Osteocyte (in vitro differentiated cells): ENCODE measurements around the gene GNAI1. TPM values are rescaled to one million over a fixed set of nuclear protein-coding genes. Genes with fewer than 3 reads are reported as not detected.

Experiments
- DNase-seq: peaks from one replicate; pipeline ENCODE4 v3.0.0; 2021; ENCODE audit warnings: mixed read lengths; ENCODE audit not compliant: unreplicated experiment; ENCODE audit errors: extremely low spot score
- H3K27ac Mint-ChIP-seq: one replicate; pipeline ENCODE4 v1.8.0; 2021; ENCODE audit warnings: mild to moderate bottlenecking, mixed read lengths; ENCODE audit not compliant: unreplicated experiment
- H3K27me3 Mint-ChIP-seq: one replicate; pipeline ENCODE4 v1.8.0; 2021; ENCODE audit warnings: mixed read lengths; ENCODE audit not compliant: unreplicated experiment
- H3K36me3 Mint-ChIP-seq: one replicate; pipeline ENCODE4 v1.8.0; 2021; ENCODE audit warnings: mixed read lengths; ENCODE audit not compliant: unreplicated experiment
- H3K4me1 Mint-ChIP-seq: one replicate; pipeline ENCODE4 v1.8.0; 2021; ENCODE audit warnings: mixed read lengths; ENCODE audit not compliant: unreplicated experiment
- H3K4me3 Mint-ChIP-seq: one replicate; pipeline ENCODE4 v1.8.0; 2021; ENCODE audit warnings: mild to moderate bottlenecking, moderate library complexity, mixed read lengths; ENCODE audit not compliant: unreplicated experiment
- H3K9me3 Mint-ChIP-seq: one replicate; pipeline ENCODE4 v1.8.0; 2021; ENCODE audit warnings: mixed read lengths; ENCODE audit not compliant: unreplicated experiment
- total RNA-seq: library from RNA; stranded (reverse); gene quantifications from 2 replicates; pipeline ENCODE4 v1.2.1, GENCODE V29; 2021
- TF ChIP-seq, protein P1 (sequence below): fragments of 200-600 bp; sonication (generic); IDR thresholded peaks from 2 replicates; pipeline ENCODE4 v1.5.0; 2021; ENCODE audit warnings: antibody characterized with exemption, mild to moderate bottlenecking, moderate library complexity

The GNAI1 gene
- total RNA-seq, 1 donor from 2014 or later = 44.4 TPM

DNA sequence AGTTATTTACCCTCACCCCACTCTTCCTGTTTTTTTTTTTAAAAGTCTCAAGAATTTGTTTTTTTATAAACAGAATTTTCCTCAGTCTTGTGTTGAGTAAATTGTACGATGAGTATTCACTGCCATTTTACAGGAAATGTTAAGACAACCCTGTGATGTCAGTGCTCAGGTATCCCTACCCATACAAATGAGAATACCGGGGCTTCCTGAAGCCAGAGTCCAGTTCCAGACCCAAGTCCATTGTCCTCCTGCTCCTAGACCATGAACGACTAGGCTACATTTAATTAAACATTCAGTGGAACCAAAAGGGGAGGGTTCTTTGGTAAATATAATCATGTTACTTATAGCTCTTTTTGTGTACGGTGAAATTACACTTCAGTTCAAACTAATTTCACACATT lies 79.2 kb downstream of the GNAI1 start:
- DNase-seq = no peak
- Mint-ChIP-seq H3K36me3 (peaks cover 26% of the 10 kb centered on the region), H3K27ac (no peak overlapping the region), H3K9me3 (no peaks in the 10 kb centered on the region), H3K4me1 (peaks cover 18% of the 10 kb centered on the region), H3K27me3 (no peaks in the 10 kb centered on the region), H3K4me3 (no peak overlapping the region)
- TF ChIP-seq, protein P1, sequence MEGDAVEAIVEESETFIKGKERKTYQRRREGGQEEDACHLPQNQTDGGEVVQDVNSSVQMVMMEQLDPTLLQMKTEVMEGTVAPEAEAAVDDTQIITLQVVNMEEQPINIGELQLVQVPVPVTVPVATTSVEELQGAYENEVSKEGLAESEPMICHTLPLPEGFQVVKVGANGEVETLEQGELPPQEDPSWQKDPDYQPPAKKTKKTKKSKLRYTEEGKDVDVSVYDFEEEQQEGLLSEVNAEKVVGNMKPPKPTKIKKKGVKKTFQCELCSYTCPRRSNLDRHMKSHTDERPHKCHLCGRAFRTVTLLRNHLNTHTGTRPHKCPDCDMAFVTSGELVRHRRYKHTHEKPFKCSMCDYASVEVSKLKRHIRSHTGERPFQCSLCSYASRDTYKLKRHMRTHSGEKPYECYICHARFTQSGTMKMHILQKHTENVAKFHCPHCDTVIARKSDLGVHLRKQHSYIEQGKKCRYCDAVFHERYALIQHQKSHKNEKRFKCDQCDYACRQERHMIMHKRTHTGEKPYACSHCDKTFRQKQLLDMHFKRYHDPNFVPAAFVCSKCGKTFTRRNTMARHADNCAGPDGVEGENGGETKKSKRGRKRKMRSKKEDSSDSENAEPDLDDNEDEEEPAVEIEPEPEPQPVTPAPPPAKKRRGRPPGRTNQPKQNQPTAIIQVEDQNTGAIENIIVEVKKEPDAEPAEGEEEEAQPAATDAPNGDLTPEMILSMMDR = no peak

DNA sequence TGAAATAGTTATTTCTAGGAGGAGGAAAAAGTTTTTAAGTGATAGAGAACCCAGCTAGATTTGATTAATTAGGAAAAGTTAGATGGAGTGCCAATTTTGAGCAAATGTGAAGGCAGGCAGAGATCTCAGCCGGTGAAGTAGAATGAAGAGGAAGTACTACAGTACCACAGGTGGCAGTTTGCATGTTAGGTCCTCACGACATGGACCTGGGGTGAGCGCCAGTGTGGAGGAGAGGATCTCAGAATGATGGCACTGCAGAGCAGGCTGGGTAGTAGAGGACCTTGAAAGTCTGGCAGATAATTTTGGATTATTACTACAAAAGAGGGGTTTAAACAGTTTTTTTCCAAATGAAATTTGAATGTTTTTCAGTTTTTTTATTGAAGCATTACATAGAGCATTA lies 81.1 kb downstream of the GNAI1 start:
- no peaks in the 10 kb centered on the region for H3K9me3 Mint-ChIP-seq
- DNase-seq = no peak
- H3K27me3 Mint-ChIP-seq = no peaks in the 10 kb centered on the region
- H3K27ac Mint-ChIP-seq = no peak overlapping the region
- H3K4me3 Mint-ChIP-seq = no peak overlapping the region
- peaks cover 13% of the 10 kb centered on the region for H3K4me1 Mint-ChIP-seq
- TF ChIP-seq, protein P1 = no peak
- H3K36me3 Mint-ChIP-seq = peaks cover 36% of the 10 kb centered on the region

DNA sequence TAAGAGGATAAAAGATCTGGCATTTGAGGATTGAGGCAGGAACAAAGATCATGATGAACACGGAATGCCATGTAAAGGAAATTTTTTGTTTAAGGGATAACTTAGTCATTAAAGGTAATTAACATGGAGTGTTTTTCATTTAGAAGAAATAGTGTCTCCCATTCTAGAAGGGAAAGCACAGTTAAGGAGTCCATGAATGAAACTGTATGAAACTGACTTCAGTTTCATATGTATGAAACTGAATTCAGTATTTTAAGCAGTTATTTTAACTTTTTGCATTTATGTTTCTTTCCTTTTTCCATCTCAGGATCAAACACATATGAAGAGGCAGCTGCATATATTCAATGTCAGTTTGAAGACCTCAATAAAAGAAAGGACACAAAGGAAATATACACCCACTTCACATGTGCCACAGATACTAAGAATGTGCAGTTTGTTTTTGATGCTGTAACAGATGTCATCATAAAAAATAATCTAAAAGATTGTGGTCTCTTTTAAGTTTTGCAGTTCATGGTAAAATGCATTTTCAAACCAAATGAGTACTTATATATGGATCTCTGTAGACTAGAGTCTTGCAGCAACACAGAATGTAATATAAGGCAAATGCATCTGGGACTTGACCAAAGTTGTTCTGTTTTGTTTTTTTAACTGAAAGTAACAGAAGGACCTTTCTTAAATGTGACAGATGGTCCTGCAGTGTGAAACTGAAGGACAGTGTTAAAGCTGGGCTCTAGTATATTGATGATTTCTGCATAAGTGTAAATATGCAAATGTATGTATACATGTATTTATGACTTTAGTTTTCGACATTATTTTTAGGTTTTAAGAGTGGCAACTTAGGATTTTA lies 82.6 kb downstream of the GNAI1 start:
- H3K9me3 Mint-ChIP-seq = no peaks in the 10 kb centered on the region
- H3K4me1 Mint-ChIP-seq = peaks cover 11% of the 10 kb centered on the region
- no peak overlapping the region for H3K4me3 Mint-ChIP-seq
- no peak for DNase-seq
- no peaks in the 10 kb centered on the region for H3K27me3 Mint-ChIP-seq
- peaks cover 31% of the 10 kb centered on the region for H3K36me3 Mint-ChIP-seq
- TF ChIP-seq, protein P1 = no peak
- no peak overlapping the region for H3K27ac Mint-ChIP-seq

DNA sequence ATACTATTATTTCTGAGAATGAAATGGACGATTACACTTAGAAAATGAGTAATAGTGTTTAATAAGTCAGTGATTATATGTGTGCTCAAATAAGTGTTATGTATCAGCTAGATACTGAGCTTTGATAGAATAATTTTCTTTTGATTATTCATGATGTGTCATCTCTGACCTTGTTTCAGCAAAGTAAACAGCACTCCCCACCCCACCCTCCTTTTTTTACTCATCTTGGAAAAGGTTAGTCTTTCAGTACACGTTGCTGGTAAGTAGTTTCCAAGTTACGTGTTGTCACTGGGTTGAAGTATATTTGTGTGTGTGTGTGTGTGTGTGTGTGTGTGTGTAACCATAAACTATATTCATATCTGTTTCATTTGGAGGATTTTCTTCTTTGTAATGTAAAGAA lies 84.1 kb downstream of the GNAI1 start:
- Mint-ChIP-seq H3K4me3 (no peak overlapping the region), H3K27ac (no peak overlapping the region), H3K36me3 (peaks cover 21% of the 10 kb centered on the region), H3K9me3 (no peaks in the 10 kb centered on the region), H3K27me3 (no peaks in the 10 kb centered on the region), H3K4me1 (peaks cover 11% of the 10 kb centered on the region)
- DNase-seq = no peak
- TF ChIP-seq, protein P1 = no peak

DNA sequence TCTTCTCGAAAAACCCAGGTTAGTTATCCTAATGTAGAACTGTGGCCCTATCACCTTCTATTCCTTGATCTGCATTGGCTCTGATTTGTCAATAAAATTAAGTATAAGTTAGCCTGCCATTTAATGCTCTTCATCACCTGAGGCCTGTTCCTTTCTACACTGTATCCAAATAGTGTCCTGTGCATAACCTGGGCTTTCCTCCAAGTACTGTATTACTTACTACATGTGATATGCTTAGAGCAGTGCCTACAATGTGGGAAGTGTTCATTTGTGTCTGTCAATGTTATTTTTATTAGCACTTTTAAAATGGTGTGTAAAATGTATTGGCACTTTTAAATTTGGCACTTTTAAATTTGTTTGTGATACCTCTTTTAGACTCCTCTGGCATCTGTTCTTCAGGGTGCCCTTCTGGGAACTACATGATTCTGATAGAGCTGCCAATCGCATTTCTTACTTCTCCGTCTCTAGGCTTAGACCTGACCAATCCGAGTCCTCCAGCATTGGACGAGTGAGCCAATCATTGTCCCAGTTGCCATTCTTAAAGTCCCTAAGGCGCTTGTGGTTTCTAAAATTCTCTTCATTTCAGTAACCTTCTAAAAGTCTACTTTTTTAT lies 85.5 kb downstream of the GNAI1 start:
- H3K4me3 Mint-ChIP-seq = no peak overlapping the region
- no peaks in the 10 kb centered on the region for H3K27me3 Mint-ChIP-seq
- TF ChIP-seq, protein P1 = no peak
- no peaks in the 10 kb centered on the region for H3K9me3 Mint-ChIP-seq
- H3K36me3 Mint-ChIP-seq = peaks cover 19% of the 10 kb centered on the region
- H3K27ac Mint-ChIP-seq = no peak overlapping the region
- DNase-seq = no peak
- H3K4me1 Mint-ChIP-seq = peaks cover 15% of the 10 kb centered on the region
